Neural progenitor cell (in vitro differentiated cells): ENCODE results near the gene CCDC90B.
"Not testable (repeated sequence)": the region's sequence is repeated elsewhere in the genome, so short reads cannot be mapped to it uniquely, and the experiment has no call there.

Source experiments
- CTCF ChIP-seq: fragments of 200-600 bp; sonication (generic); IDR thresholded peaks from 2 replicates; pipeline ENCODE4 v1.5.1; 2017; ENCODE audit warnings: antibody characterized with exemption, mild to moderate bottlenecking
- EZH2 ChIP-seq: fragments of 200-600 bp; sonication (generic); IDR thresholded peaks from 2 replicates; pipeline ENCODE4 v1.6.1; 2017; ENCODE audit warnings: antibody characterized with exemption, mild to moderate bottlenecking, moderate library complexity
- EZH2phosphoT487 ChIP-seq: fragments of 200-600 bp; sonication (generic); IDR thresholded peaks from 2 replicates; pipeline ENCODE4 v1.6.1; 2017; ENCODE audit warnings: antibody characterized with exemption

GRCh38 chr11:83269080-83269479 is 17.1 kb downstream of the CCDC90B start:
- TF ChIP-seq CTCF, EZH2phosphoT487, EZH2: not testable (repeated sequence)
